GM11168 (cell line): ENCODE results near the gene FBN1.

ENCODE experiments used
- in situ Hi-C: fragments of 300-500 bp; cut with MboI; formaldehyde crosslinking; loops from one replicate; pipeline ENCODE4 v1.12.0; 2022; ENCODE audit warnings: low sequenced_read_pairs; ENCODE audit not compliant: unreplicated experiment

FBN1 gene

GRCh38 chr15:48451241-48451640 lies 194.3 kb downstream of the FBN1 start:
- in situ Hi-C loops = no loop called here

DNA sequence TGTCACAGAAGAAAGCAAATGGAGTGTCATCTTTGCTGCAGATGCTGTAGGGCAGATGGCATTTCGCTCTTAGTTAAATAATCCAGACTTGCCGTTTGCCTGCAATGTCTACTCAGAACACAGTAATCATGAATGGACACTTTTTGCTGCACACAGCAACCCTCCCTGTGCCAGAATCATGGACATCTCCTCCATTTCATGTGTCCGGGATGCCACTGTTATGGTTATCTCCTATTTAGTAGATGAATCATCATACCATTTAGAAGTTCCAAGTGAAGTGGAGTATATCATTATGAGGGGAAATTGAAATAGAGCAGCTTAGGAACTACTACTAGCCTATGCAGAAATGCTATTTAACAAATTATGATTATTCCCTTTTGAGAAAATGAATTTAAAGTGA lies 195.8 kb downstream of the FBN1 start:
- in situ Hi-C loops = no loop called here

- in situ Hi-C loops = no loop called here
Observed at GRCh38 chr15:48447657-48448056, 197.9 kb downstream of the FBN1 start.

GRCh38 chr15:48447058-48447457 lies 198.5 kb downstream of the FBN1 start:
- in situ Hi-C loops = no loop called here

GRCh38 chr15:48442011-48442410 lies 203.5 kb downstream of the FBN1 start:
- in situ Hi-C loops = no loop called here

- in situ Hi-C loops = no loop called here
Observed at GRCh38 chr15:48440084-48440483, 205.4 kb downstream of the FBN1 start.

GRCh38 chr15:48437178-48437577 lies 208.3 kb downstream of the FBN1 start:
- in situ Hi-C loops = no loop called here

GRCh38 chr15:48435321-48435720 lies 210.2 kb downstream of the FBN1 start:
- in situ Hi-C loops = no loop called here

- in situ Hi-C loops = no loop called here
Observed at GRCh38 chr15:48433226-48433886, 212.2 kb downstream of the FBN1 start.

GRCh38 chr15:48432688-48433087 lies 212.8 kb downstream of the FBN1 start:
- in situ Hi-C loops = no loop called here

GRCh38 chr15:48427960-48428547 lies 217.5 kb downstream of the FBN1 start:
- in situ Hi-C loops = no loop called here

DNA sequence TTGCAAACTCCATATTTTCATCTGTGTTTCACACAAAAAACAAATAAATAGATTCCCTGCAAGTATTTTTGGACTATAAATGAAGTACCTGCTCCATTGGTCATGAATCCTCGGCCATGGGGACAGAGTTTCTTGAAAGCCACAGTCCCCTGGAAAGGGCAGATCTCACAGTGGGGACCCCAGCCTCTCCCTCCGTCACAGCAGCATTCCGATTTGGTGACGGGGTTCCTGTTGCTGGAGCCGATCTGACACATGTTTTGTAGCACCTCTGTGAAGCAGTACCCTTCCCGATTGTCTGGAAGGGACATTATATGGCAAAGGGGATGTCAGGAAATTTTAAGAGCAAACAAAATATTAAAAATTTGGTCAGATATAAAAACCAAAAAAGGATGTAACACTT lies 218.0 kb downstream of the FBN1 start:
- in situ Hi-C loops = no loop called here

- in situ Hi-C loops = no loop called here
Observed at GRCh38 chr15:48426941-48427340, 218.6 kb downstream of the FBN1 start.

- in situ Hi-C loops = no loop called here
Observed at GRCh38 chr15:48426044-48426443, 219.5 kb downstream of the FBN1 start.

DNA sequence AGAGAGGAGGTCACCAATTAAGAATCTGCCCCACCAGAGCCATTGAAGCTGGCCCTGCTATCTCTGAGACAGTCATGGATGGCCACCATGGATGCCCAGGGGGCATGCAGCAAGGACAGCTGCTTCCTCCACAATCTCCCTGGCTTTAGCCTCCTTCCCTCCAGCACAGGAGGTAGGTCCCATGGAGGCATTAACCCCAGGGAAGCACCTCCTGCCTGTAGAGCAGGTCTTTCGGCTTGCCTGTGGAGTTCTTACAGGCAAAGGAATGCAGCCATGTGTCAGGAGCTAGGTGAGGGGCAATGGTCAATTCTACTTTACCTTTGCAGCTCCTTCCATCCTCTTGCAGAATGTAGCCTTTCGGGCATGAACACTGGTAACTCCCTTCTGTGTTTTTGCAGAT lies 220.5 kb downstream of the FBN1 start:
- in situ Hi-C loops = no loop called here

- in situ Hi-C loops = no loop called here
Observed at GRCh38 chr15:48423896-48424475, 221.5 kb downstream of the FBN1 start.

GRCh38 chr15:48423342-48423741 lies 222.2 kb downstream of the FBN1 start:
- in situ Hi-C loops = no loop called here

GRCh38 chr15:48422401-48422800 lies 223.1 kb downstream of the FBN1 start:
- in situ Hi-C loops = no loop called here

- in situ Hi-C loops = no loop called here
Observed at GRCh38 chr15:48421362-48421761, 224.1 kb downstream of the FBN1 start.

DNA sequence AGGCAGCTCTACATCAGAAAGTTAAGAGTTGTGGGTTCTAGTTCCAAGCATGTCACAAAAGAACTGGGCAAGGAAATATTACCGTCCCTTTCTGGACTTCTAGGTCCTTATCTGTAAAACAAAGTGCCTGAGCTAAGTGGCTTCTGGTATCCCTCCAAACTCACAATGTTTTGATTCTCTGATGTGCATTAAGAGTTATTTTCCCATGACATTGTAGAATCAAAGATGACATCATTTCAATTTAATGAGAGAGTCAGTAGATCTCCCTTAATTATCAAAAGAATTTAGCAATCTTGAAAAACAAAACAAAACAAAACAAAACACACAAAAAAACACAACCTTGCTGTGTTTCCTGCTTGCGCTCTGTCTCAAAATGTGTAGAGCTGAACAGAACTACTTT lies 225.6 kb downstream of the FBN1 start:
- in situ Hi-C loops = no loop called here

DNA sequence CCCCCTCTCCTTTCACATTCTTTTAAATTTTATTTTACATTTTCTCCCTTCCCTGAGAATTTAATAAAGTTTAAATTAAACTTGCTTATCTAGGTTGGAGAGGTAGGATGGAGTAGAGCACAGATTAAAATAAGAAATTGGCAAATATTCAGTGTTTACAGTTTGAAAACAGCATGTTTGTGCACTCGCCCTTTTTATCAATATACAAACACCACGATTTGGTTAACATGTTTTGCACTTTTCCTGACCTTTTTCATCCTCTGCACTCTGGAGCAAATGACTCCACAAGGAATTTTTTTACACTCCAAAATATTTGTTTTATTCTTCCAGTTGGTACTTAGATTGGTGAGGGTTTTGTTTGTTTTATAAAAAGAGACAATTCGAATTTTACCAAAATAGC lies 227.2 kb downstream of the FBN1 start:
- in situ Hi-C loops = no loop called here

DNA sequence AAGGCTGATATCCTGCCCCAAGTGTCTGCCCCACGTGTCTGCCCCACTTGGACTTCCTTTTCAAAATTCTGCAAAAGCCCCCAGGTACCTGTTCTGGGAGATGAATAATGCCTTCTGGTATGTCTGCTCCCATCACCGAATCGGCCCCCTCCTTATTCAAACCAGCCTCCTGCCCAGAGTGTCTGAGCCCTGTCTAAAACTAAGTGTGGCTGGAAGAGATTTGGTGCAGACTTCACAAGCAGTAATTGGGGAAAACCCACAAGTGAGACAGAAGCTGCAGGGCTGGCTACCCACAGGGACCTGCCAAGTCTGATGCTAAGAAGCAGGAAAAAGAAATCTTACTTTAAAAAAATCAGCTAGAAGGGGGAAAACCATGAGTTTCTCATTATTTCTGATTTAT lies 229.2 kb downstream of the FBN1 start:
- in situ Hi-C loops = no loop called here
